GM12878 (cell line): ENCODE data around the gene SUPT4H1. TPM values are rescaled to one million over a fixed set of nuclear protein-coding genes. Genes with fewer than 3 reads are reported as not detected.

Experiments used
- BHLHE40 ChIP-seq, 2 experiments: fragments of 450-650 bp in 1 of 2; IDR thresholded peaks; 2 replicates each; pipeline ENCODE4 v1.6.1; 2011 to 2017; ENCODE audit warnings: low read depth in 2 of 2, borderline replicate concordance in 1 of 2, improper control_type of control experiment in 1 of 2, low read length in 1 of 2, mild to moderate bottlenecking in 1 of 2
- BMI1 ChIP-seq: fragments of 450-650 bp; IDR thresholded peaks from 2 replicates; pipeline ENCODE4 v1.6.1; 2016; ENCODE audit warnings: mild to moderate bottlenecking, moderate library complexity, borderline replicate concordance
- CBX5 ChIP-seq: sonication (generic); IDR thresholded peaks from 2 replicates; pipeline ENCODE4 v1.6.1; 2016; ENCODE audit warnings: low read depth, moderate library complexity, mild to moderate bottlenecking, inconsistent platforms
- EED ChIP-seq: sonication (generic); IDR thresholded peaks from 2 replicates; pipeline ENCODE4 v1.6.1; 2016; ENCODE audit warnings: antibody characterized with exemption, low read depth
- EP300 ChIP-seq, 2 experiments: fragments of 150-350 bp in 1 of 2; IDR thresholded peaks; 2 replicates each; pipeline ENCODE4 v1.6.1; 2011 to 2012; ENCODE audit warnings: low read depth in 2 of 2, low read length in 2 of 2, borderline replicate concordance in 1 of 2, improper control_type of control experiment in 1 of 2, inconsistent platforms in 1 of 2; ENCODE audit not compliant: control insufficient read depth in 1 of 2
- FOS ChIP-seq: IDR thresholded peaks from 3 replicates; pipeline ENCODE4 v1.6.1; 2011; ENCODE audit warnings: borderline replicate concordance; ENCODE audit not compliant: insufficient read length; ENCODE audit errors: extremely low read depth
- GABPA ChIP-seq: IDR thresholded peaks from 2 replicates; pipeline ENCODE4 v1.6.1; 2014; ENCODE audit warnings: antibody characterized with exemption, low read depth, mild to moderate bottlenecking, inconsistent platforms
- HDAC2 ChIP-seq: fragments of 200-600 bp; sonication (generic); IDR thresholded peaks from 2 replicates; pipeline ENCODE4 v1.6.1; 2017
- HDGF ChIP-seq: fragments of 450-650 bp; IDR thresholded peaks from 2 replicates; pipeline ENCODE4 v1.6.1; 2016; ENCODE audit warnings: antibody characterized with exemption
- KDM1A ChIP-seq: fragments of 200-600 bp; sonication (generic); IDR thresholded peaks from 2 replicates; pipeline ENCODE4 v1.6.1; 2016; ENCODE audit warnings: borderline replicate concordance
- MYB ChIP-seq: fragments of 150-350 bp; IDR thresholded peaks from 2 replicates; pipeline ENCODE4 v1.6.1; 2014; ENCODE audit warnings: mild to moderate bottlenecking, low read depth, low read length, borderline replicate concordance
- RBBP5 ChIP-seq: fragments of 200-600 bp; sonication (generic); conservative IDR thresholded peaks from 2 replicates; pipeline ENCODE4 v1.6.1; 2016
- TARDBP ChIP-seq: IDR thresholded peaks from 2 replicates; pipeline ENCODE4 v1.6.1; 2016; ENCODE audit warnings: borderline replicate concordance
- TBL1XR1 ChIP-seq: IDR thresholded peaks from 2 replicates; pipeline ENCODE4 v1.6.1; 2012; ENCODE audit warnings: low read depth, low read length, improper control_type of control experiment
- polyA plus RNA-seq, 11 experiments: library from polyadenylated mRNA; depleted of rRNA in 4 of 11; unstranded in 6 of 11; stranded (reverse) in 5 of 11; fragments of >200 nt; fragmentation: Nextera tagmentation in 4 of 11; fragmentation: Illumina TruSeq in 1 of 11; extraction: Ambion mirVana in 4 of 11; extraction: Trizol in 1 of 11; gene quantifications; 1 replicate in 1 of 11; 2 replicates in 10 of 11; pipeline versions ENCODE4 v1.2.1 to v1.2.3, GENCODE V29; 2011 to 2016; ENCODE audit warnings: inconsistent platforms in 2 of 11, missing spikeins in 2 of 11, low read depth in 1 of 11
- total RNA-seq, 4 experiments: library from RNA; depleted of rRNA in 3 of 4; stranded (reverse); fragments of >200 nt in 3 of 4; fragmentation: Illumina TruSeq in 1 of 4; extraction: Trizol in 1 of 4; gene quantifications; 2 replicates each; pipeline versions ENCODE4 v1.2.1 to v1.2.3, GENCODE V29; 2013 to 2021
- TF ChIP-seq, protein P1 (sequence below): fragments of 450-650 bp; IDR thresholded peaks from 2 replicates; pipeline ENCODE4 v1.6.1; 2018; ENCODE audit warnings: borderline replicate concordance, mild to moderate bottlenecking; ENCODE audit not compliant: partially characterized antibody
- TF ChIP-seq, protein P2 (sequence below): fragments of 450-650 bp; IDR thresholded peaks from 2 replicates; pipeline ENCODE4 v1.6.1; 2017; ENCODE audit warnings: antibody characterized with exemption, mild to moderate bottlenecking, moderate library complexity
- TF ChIP-seq, protein P3 (sequence below): fragments of 450-650 bp; IDR thresholded peaks from 2 replicates; pipeline ENCODE4 v1.6.1; 2017; ENCODE audit warnings: mild to moderate bottlenecking, low read depth, inconsistent platforms; ENCODE audit not compliant: poor library complexity, severe bottlenecking
- TF ChIP-seq, protein P4 (sequence below): fragments of 150-350 bp; IDR thresholded peaks from 2 replicates; pipeline ENCODE4 v1.6.1; 2014; ENCODE audit warnings: mild to moderate bottlenecking, low read depth, low read length
- TF ChIP-seq, protein P5 (sequence below): fragments of 450-650 bp; IDR thresholded peaks from 2 replicates; pipeline ENCODE4 v1.6.1; 2017; ENCODE audit warnings: borderline replicate concordance

SUPT4H1 gene
- total and polyA plus RNA-seq, 10 of the 15 experiments (the other 5 are each of a cell fraction or from before 2014, with no cell fraction given) = 83.8 to 293 (median 128) TPM

DNA sequence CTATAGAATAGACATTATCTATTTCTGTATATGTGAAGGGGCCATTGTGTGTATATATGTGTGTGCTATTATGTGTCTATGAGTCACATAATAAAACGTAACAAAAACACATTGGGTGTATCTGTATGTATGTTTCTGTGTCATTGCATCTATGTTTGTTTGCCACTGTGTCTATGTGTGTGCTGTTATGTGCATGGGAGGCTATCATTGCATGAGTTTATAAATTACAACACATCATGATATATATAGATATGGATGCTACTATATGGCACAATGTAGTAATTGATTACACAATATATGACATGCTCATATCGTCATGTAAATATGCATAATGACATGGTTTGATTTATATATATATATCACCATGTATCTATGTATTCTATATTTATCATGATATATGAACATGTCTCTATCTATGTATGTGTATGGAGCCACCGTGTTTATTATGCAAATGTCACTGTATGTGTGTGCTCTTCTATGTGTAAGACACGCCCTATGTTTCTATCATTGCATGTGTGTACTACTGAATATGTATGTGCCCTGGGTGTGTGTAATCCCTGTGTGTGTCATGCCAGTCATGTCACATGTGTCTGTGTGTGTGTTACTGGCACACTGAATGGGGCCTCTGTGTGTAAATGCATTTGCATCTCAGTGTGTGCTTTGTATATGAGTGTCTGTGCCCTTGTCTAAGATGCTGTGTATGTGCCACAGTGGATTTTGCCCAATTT, 22.0 kb downstream of the SUPT4H1 start (continued):
- TF ChIP-seq BHLHE40 (IDR thresholded peaks at IDR 0.05; ENCODE audit: borderline replicate concordance in 1 of 2, low read depth in 2 of 2, low read length in 1 of 2) (no peak; a peak in 3 of 4 replicates), TARDBP (peak; percentile 37; the same call in 1 of the 2 replicates), HDGF (no peak), MYB (no peak; the same call in 1 of the 2 replicates), BMI1 (peak; percentile 87), HDAC2 (no peak), FOS (no peak), RBBP5 (no peak), EP300 (IDR thresholded peaks at IDR 0.05; ENCODE audit: borderline replicate concordance in 1 of 2, control insufficient read depth in 1 of 2, low read depth in 2 of 2, low read length in 2 of 2) (no peak), EED (no peak), TBL1XR1 (peak; percentile 37; the same call in 1 of the 2 replicates), CBX5 (no peak), GABPA (no peak), KDM1A (no peak)
- TF ChIP-seq, protein P1, sequence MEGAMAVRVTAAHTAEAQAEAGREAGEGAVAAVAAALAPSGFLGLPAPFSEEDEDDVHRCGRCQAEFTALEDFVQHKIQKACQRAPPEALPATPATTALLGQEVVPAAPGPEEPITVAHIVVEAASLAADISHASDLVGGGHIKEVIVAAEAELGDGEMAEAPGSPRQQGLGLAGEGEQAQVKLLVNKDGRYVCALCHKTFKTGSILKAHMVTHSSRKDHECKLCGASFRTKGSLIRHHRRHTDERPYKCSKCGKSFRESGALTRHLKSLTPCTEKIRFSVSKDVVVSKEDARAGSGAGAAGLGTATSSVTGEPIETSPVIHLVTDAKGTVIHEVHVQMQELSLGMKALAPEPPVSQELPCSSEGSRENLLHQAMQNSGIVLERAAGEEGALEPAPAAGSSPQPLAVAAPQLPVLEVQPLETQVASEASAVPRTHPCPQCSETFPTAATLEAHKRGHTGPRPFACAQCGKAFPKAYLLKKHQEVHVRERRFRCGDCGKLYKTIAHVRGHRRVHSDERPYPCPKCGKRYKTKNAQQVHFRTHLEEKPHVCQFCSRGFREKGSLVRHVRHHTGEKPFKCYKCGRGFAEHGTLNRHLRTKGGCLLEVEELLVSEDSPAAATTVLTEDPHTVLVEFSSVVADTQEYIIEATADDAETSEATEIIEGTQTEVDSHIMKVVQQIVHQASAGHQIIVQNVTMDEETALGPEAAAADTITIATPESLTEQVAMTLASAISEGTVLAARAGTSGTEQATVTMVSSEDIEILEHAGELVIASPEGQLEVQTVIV = no peak
- TF ChIP-seq, protein P2, sequence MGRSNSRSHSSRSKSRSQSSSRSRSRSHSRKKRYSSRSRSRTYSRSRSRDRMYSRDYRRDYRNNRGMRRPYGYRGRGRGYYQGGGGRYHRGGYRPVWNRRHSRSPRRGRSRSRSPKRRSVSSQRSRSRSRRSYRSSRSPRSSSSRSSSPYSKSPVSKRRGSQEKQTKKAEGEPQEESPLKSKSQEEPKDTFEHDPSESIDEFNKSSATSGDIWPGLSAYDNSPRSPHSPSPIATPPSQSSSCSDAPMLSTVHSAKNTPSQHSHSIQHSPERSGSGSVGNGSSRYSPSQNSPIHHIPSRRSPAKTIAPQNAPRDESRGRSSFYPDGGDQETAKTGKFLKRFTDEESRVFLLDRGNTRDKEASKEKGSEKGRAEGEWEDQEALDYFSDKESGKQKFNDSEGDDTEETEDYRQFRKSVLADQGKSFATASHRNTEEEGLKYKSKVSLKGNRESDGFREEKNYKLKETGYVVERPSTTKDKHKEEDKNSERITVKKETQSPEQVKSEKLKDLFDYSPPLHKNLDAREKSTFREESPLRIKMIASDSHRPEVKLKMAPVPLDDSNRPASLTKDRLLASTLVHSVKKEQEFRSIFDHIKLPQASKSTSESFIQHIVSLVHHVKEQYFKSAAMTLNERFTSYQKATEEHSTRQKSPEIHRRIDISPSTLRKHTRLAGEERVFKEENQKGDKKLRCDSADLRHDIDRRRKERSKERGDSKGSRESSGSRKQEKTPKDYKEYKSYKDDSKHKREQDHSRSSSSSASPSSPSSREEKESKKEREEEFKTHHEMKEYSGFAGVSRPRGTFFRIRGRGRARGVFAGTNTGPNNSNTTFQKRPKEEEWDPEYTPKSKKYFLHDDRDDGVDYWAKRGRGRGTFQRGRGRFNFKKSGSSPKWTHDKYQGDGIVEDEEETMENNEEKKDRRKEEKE = no peak
- TF ChIP-seq, protein P3, sequence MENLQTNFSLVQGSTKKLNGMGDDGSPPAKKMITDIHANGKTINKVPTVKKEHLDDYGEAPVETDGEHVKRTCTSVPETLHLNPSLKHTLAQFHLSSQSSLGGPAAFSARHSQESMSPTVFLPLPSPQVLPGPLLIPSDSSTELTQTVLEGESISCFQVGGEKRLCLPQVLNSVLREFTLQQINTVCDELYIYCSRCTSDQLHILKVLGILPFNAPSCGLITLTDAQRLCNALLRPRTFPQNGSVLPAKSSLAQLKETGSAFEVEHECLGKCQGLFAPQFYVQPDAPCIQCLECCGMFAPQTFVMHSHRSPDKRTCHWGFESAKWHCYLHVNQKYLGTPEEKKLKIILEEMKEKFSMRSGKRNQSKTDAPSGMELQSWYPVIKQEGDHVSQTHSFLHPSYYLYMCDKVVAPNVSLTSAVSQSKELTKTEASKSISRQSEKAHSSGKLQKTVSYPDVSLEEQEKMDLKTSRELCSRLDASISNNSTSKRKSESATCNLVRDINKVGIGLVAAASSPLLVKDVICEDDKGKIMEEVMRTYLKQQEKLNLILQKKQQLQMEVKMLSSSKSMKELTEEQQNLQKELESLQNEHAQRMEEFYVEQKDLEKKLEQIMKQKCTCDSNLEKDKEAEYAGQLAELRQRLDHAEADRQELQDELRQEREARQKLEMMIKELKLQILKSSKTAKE = no peak
- TF ChIP-seq, protein P4, sequence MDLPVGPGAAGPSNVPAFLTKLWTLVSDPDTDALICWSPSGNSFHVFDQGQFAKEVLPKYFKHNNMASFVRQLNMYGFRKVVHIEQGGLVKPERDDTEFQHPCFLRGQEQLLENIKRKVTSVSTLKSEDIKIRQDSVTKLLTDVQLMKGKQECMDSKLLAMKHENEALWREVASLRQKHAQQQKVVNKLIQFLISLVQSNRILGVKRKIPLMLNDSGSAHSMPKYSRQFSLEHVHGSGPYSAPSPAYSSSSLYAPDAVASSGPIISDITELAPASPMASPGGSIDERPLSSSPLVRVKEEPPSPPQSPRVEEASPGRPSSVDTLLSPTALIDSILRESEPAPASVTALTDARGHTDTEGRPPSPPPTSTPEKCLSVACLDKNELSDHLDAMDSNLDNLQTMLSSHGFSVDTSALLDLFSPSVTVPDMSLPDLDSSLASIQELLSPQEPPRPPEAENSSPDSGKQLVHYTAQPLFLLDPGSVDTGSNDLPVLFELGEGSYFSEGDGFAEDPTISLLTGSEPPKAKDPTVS = no peak
- TF ChIP-seq, protein P5, sequence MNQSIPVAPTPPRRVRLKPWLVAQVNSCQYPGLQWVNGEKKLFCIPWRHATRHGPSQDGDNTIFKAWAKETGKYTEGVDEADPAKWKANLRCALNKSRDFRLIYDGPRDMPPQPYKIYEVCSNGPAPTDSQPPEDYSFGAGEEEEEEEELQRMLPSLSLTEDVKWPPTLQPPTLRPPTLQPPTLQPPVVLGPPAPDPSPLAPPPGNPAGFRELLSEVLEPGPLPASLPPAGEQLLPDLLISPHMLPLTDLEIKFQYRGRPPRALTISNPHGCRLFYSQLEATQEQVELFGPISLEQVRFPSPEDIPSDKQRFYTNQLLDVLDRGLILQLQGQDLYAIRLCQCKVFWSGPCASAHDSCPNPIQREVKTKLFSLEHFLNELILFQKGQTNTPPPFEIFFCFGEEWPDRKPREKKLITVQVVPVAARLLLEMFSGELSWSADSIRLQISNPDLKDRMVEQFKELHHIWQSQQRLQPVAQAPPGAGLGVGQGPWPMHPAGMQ = no peak
